PC-3 (cell line): Measurements from ENCODE around the gene EXOSC2. TPM values are rescaled to one million over a fixed set of nuclear protein-coding genes. Genes with fewer than 3 reads are reported as not detected.

Source experiments
- ATAC-seq: fragments of 200-7000 bp; cut with Tn5 transposase; 2 replicates; pipeline ENCODE4 v1.9.1; 2020; ENCODE audit warnings: mild to moderate bottlenecking, moderate library complexity
- BruUV-seq: library from RNA; stranded (reverse); fragments of 400-500 nt; replicated peaks from 2 replicates; lab custom pipeline; 2021; lab: Mats Ljungman, UMichigan
- CTCF ChIA-PET: fragments of 300-600 bp; sonication (Branson Sonifier 250); formaldehyde crosslinking; loops from one replicate; lab custom pipeline; 2022; ENCODE audit warnings: antibody characterized with exemption; lab: Charles Lee
- POLR2A ChIA-PET: fragments of 300-600 bp; sonication (Branson Sonifier 250); formaldehyde crosslinking; loops from one replicate; lab custom pipeline; 2022; ENCODE audit warnings: antibody characterized with exemption; ENCODE audit not compliant: unreplicated experiment; lab: Charles Lee
- DNase-seq: peaks from one replicate; pipeline ENCODE4 v3.0.0-alpha.2; 2015
- H2AFZ ChIP-seq: fragments of 300-600 bp; sonication (generic); 2 replicates; pipeline ENCODE4 v1.6.0; 2016; ENCODE audit warnings: antibody characterized with exemption, low read length
- H3F3A ChIP-seq: fragments of 300-600 bp; sonication (generic); one replicate; pipeline ENCODE4 v1.6.0; 2017; ENCODE audit warnings: antibody characterized with exemption, low read length, control low read depth, mild to moderate bottlenecking; ENCODE audit not compliant: unreplicated experiment
- H3K27ac ChIP-seq: fragments of 300-600 bp; sonication (generic); 2 replicates; pipeline ENCODE4 v1.5.1; 2016; ENCODE audit warnings: mild to moderate bottlenecking, low read length
- H3K27me3 ChIP-seq: fragments of 300-600 bp; sonication (generic); 2 replicates; pipeline ENCODE4 v1.6.1; 2016; ENCODE audit warnings: low read length, mixed read lengths
- H3K36me3 ChIP-seq: fragments of 300-600 bp; sonication (generic); 2 replicates; pipeline ENCODE4 v1.6.1; 2016; ENCODE audit warnings: low read depth, mixed run types, low read length, mixed read lengths
- H3K4me1 ChIP-seq: fragments of 300-600 bp; sonication (generic); 2 replicates; pipeline ENCODE4 v1.5.1; 2016; ENCODE audit warnings: low read length; ENCODE audit not compliant: insufficient read depth
- H3K4me2 ChIP-seq: fragments of 300-600 bp; sonication (generic); 2 replicates; pipeline ENCODE4 v1.6.0; 2016; ENCODE audit warnings: low read length
- H3K4me3 ChIP-seq: fragments of 300-600 bp; sonication (generic); 2 replicates; pipeline ENCODE4 v1.5.1; 2016; ENCODE audit warnings: mild to moderate bottlenecking, low read length, mixed read lengths
- H3K79me2 ChIP-seq: fragments of 300-600 bp; sonication (generic); 2 replicates; pipeline ENCODE4 v1.6.1; 2017; ENCODE audit warnings: low read length, mixed read lengths
- H3K9ac ChIP-seq: fragments of 300-600 bp; sonication (generic); 2 replicates; pipeline ENCODE4 v1.6.0; 2016; ENCODE audit warnings: mild to moderate bottlenecking, low read length
- H3K9me2 ChIP-seq: fragments of 300-600 bp; sonication (generic); replicated peaks from 2 replicates; pipeline ENCODE4 v1.6.1; 2016; ENCODE audit warnings: mixed run types, low read length, mixed read lengths
- H3K9me3 ChIP-seq: fragments of 300-600 bp; sonication (generic); 2 replicates; pipeline ENCODE4 v1.6.1; 2016; ENCODE audit warnings: low read length, mixed read lengths
- H4K20me1 ChIP-seq: fragments of 300-600 bp; sonication (generic); 2 replicates; pipeline ENCODE4 v1.6.1; 2016; ENCODE audit warnings: low read length, mixed read lengths
- CTCF ChIP-seq: fragments of 300-600 bp; sonication (generic); conservative IDR thresholded peaks from 2 replicates; pipeline ENCODE4 v1.5.1; 2017; ENCODE audit warnings: antibody characterized with exemption, low read depth, mild to moderate bottlenecking, low read length
- EZH2 ChIP-seq: fragments of 300-600 bp; sonication (generic); IDR thresholded peaks from one replicate; pipeline ENCODE4 v1.6.1; 2017; ENCODE audit warnings: antibody characterized with exemption, mild to moderate bottlenecking, low read length; ENCODE audit not compliant: unreplicated experiment
- EZH2phosphoT487 ChIP-seq: fragments of 300-600 bp; sonication (generic); IDR thresholded peaks from 2 replicates; pipeline ENCODE4 v1.6.1; 2018; ENCODE audit warnings: mild to moderate bottlenecking, antibody characterized with exemption, low read length, borderline replicate concordance
- intact Hi-C: fragments of 100-400 bp; cut with micrococcal nuclease; formaldehyde crosslinking; loops from 2 replicates; pipeline ENCODE4 v1.9.0; 2023
- total RNA-seq: library from RNA; depleted of rRNA; stranded (reverse); fragments of >200 nt; gene quantifications from 2 replicates; pipeline ENCODE4 v1.2.3, GENCODE V29; 2014

Gene EXOSC2
- total RNA-seq, 1 experiment from 2014 or later, result 33.5 TPM

GRCh38 chr9:130701059-130702022 is 7.8 kb downstream of the EXOSC2 start:
- ATAC-seq (peak; percentile 93), DNase-seq (peak; percentile 62)
- TF ChIP-seq CTCF (peak; percentile 92), EZH2phosphoT487 (no peak)
- Histone ChIP-seq H3K36me3 (peaks cover 49% of the 10 kb centered on the region), H3K4me3 (no peak overlapping the region), H3K27ac (no peak overlapping the region), H2AFZ (no peak overlapping the region), H3K4me1 (no peaks in the 10 kb centered on the region), H3K27me3 (no peaks in the 10 kb centered on the region), H3K9me3 (no peaks in the 10 kb centered on the region), H3F3A (no peaks in the 10 kb centered on the region), H3K79me2 (peaks cover 29% of the 10 kb centered on the region), H3K9ac (no peak overlapping the region), H3K9me2 (no peaks in the 10 kb centered on the region), H3K4me2 (no peak overlapping the region), H4K20me1 (peaks cover 17% of the 10 kb centered on the region)
- intact Hi-C loops, result no loop called here
- ChIA-PET POLR2A (interaction anchor here (0.7 kb wide), 1 partner anchor 11 kb away, joined by 3 read pairs; no protein-coding TSS in a partner anchor), CTCF (interaction anchor here (0.7 kb wide), 1 partner anchor 155 kb away, joined by 3 read pairs; no protein-coding TSS in a partner anchor)
- no TSS peak for BruUV-seq

GRCh38 chr9:130703501-130703900 is 9.9 kb downstream of the EXOSC2 start:
- intact Hi-C loops, result no loop called here

GRCh38 chr9:130707225-130707976 is 13.8 kb downstream of the EXOSC2 start:
- ATAC-seq (peak; percentile 70), DNase-seq (peak; percentile 63)
- Histone ChIP-seq H2AFZ (no peak overlapping the region), H3K9ac (no peak overlapping the region), H3F3A (no peaks in the 10 kb centered on the region), H3K27me3 (no peaks in the 10 kb centered on the region), H3K36me3 (peaks cover 12% of the 10 kb centered on the region), H3K4me1 (no peaks in the 10 kb centered on the region), H3K4me3 (no peak overlapping the region), H3K4me2 (no peak overlapping the region), H3K79me2 (no peaks in the 10 kb centered on the region), H3K9me2 (no peaks in the 10 kb centered on the region), H3K9me3 (no peaks in the 10 kb centered on the region), H3K27ac (no peak overlapping the region), H4K20me1 (0 out of 2 replicates have a peak, but pooled peaks cover 3% of the 10 kb centered on the region)
- no TSS peak for BruUV-seq
- TF ChIP-seq CTCF (peak; percentile 87), EZH2phosphoT487 (no peak), EZH2 (no peak)
- CTCF ChIA-PET, result interaction anchor here (0.6 kb wide), 2 partner anchors 25 to 64 kb away, joined by 3 to 4 read pairs; no protein-coding TSS in a partner anchor
- intact Hi-C loops, result loop anchor here (1.0 to 5.0 kb wide), 3 partner anchors 63 to 156 kb away; no protein-coding TSS in a partner anchor
- POLR2A ChIA-PET, result no interaction called here

More at GRCh38 chr9:130703501-130703900, 9.9 kb downstream of the EXOSC2 start:
- ChIA-PET POLR2A (no interaction called here), CTCF (no interaction called here)
- H3K27me3 ChIP-seq, result no peaks in the 10 kb centered on the region
- ATAC-seq, result no peak
- H3K9me2 ChIP-seq, result no peaks in the 10 kb centered on the region
- no peak overlapping the region for H2AFZ ChIP-seq
- no peak for DNase-seq
- H3K9ac ChIP-seq, result no peak overlapping the region
- peaks cover 31% of the 10 kb centered on the region for H3K36me3 ChIP-seq
- H3K27ac ChIP-seq, result no peak overlapping the region
- H3K9me3 ChIP-seq, result no peaks in the 10 kb centered on the region
- no peak for TF ChIP-seq EZH2
- no TSS peak for BruUV-seq
- H3K4me3 ChIP-seq, result no peak overlapping the region
- H3K4me1 ChIP-seq, result no peaks in the 10 kb centered on the region
- H3K79me2 ChIP-seq, result peaks cover 11% of the 10 kb centered on the region; the same call in 1 of the 2 replicates
- no peaks in the 10 kb centered on the region for H3F3A ChIP-seq
- no peak overlapping the region for H3K4me2 ChIP-seq
- H4K20me1 ChIP-seq, result peaks cover 9% of the 10 kb centered on the region; the same call in 1 of the 2 replicates
